Loucy (cell line): ENCODE measurements around the gene SCAMP2.

Source experiments
- EZH2phosphoT487 ChIP-seq: fragments of 200-600 bp; IDR thresholded peaks from 2 replicates; pipeline ENCODE4 v1.6.1; 2018; ENCODE audit warnings: antibody characterized with exemption, mild to moderate bottlenecking, moderate library complexity, borderline replicate concordance
- TF ChIP-seq, protein P1 (sequence below): fragments of 200-600 bp; sonication (generic); conservative IDR thresholded peaks from 2 replicates; pipeline ENCODE4 v1.5.1; 2014; ENCODE audit warnings: mild to moderate bottlenecking, antibody characterized with exemption, low read length

DNA sequence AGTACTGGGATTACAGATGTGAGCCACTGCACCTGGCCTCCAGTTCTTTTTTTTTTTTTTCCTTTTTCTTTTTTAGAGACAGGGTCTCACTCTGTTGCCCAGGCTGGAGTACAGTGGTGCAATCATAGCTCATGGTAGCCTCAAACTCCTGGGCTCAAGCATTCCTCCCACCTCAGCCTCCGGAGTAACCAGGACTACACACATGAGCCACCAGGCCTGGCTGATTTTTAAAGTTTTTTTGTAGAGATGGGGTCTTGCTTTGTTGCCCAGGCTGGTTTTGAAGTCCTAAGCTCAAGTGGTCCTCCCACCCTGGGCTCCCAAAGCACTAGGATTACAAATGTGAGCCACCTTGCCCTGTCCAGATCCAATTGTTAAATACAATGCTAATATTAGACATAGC, 16.6 kb downstream of the SCAMP2 start:
- TF ChIP-seq, protein P1, sequence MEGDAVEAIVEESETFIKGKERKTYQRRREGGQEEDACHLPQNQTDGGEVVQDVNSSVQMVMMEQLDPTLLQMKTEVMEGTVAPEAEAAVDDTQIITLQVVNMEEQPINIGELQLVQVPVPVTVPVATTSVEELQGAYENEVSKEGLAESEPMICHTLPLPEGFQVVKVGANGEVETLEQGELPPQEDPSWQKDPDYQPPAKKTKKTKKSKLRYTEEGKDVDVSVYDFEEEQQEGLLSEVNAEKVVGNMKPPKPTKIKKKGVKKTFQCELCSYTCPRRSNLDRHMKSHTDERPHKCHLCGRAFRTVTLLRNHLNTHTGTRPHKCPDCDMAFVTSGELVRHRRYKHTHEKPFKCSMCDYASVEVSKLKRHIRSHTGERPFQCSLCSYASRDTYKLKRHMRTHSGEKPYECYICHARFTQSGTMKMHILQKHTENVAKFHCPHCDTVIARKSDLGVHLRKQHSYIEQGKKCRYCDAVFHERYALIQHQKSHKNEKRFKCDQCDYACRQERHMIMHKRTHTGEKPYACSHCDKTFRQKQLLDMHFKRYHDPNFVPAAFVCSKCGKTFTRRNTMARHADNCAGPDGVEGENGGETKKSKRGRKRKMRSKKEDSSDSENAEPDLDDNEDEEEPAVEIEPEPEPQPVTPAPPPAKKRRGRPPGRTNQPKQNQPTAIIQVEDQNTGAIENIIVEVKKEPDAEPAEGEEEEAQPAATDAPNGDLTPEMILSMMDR = no peak
- TF ChIP-seq EZH2phosphoT487 = no peak
